Esophagus squamous epithelium (tissue), 4 donors: ENCODE results near the gene TMEM129.

Experiments used
- CTCF ChIP-seq, 6 experiments: fragments of 450-650 bp in 4 of 6; fragments of 200-600 bp in 2 of 6; sonication (generic) in 2 of 6; IDR thresholded peaks; one replicate each; pipeline ENCODE4 v1.5.1; 2016 to 2019; ENCODE audit warnings: antibody characterized with exemption in 6 of 6, mild to moderate bottlenecking in 4 of 6, moderate library complexity in 4 of 6
- POLR2A ChIP-seq, 4 donors: fragments of 450-650 bp; IDR thresholded peaks; one replicate each; pipeline ENCODE4 v1.6.1; 2017; ENCODE audit warnings: antibody characterized with exemption in 4 of 4, mild to moderate bottlenecking in 4 of 4, moderate library complexity in 3 of 4

- TF ChIP-seq CTCF (IDR thresholded peaks at IDR 0.05) (no peak), POLR2A (IDR thresholded peaks at IDR 0.05) (no peak)
These were observed 48.6 kb upstream of the TMEM129 start for GRCh38 chr4:1769692-1770091.
